Neuron (in vitro differentiated cells): ENCODE results near the gene DCAF15.

Experiments used
- H2AFZ ChIP-seq: one replicate; pipeline ENCODE4 v1.6.1; 2013; ENCODE audit warnings: low read depth, mild to moderate bottlenecking, inconsistent platforms, low read length, moderate library complexity
- H3K27me3 ChIP-seq: one replicate; pipeline ENCODE4 v1.6.1; 2013; ENCODE audit warnings: low read length; ENCODE audit not compliant: insufficient read depth
- H3K36me3 ChIP-seq: one replicate; pipeline ENCODE4 v1.6.1; 2013; ENCODE audit warnings: low read length; ENCODE audit not compliant: insufficient read depth
- H3K4me1 ChIP-seq: one replicate; pipeline ENCODE4 v1.6.1; 2013; ENCODE audit warnings: low read length; ENCODE audit not compliant: insufficient read depth
- H3K4me3 ChIP-seq: 2 replicates; pipeline ENCODE4 v1.5.1; 2013; ENCODE audit warnings: mild to moderate bottlenecking, low read length, moderate library complexity
- H3K9me3 ChIP-seq: one replicate; pipeline ENCODE4 v1.6.1; 2013; ENCODE audit warnings: low read length

The DCAF15 gene

DNA sequence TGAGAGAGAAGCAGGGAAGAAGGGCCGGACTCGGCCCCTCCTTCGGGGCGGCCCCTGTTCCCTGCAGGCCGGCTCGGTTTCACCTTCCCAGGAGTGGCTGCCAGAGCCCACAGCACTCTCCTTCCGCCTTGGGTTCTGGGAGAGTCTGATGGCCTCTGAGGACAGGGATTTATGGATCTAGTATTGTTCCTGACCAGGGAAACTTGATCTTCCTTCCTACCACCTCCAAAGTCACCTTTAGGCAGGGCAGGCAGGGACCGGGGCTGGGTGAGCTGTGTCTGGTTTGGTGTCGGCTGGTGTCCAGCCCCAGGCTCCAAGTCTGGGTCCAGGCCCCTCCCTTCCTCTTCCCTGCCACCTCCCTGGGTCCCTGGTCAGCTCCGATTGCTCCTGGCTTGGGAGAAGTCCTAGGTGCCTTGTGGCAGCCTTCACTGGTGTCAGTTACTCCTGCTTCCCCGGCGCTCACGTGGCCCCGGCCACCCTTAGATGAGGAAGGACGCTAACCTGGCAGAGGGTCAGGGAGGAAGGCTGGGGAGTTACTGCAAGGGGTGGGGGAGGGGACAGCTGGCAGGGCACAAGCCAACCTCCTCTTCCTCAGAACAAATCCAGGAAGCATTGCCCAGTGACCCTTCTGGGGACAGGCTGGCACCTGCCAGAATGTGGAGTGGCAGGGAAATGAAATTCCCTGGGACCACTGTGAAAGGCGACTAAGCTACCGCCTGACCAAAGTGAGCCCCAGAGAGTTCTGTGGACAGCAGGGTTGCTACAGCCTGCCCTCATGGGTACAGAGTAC, 35.0 kb downstream of the DCAF15 start:
- no peaks in the 10 kb centered on the region for H3K4me1 ChIP-seq
- no peaks in the 10 kb centered on the region for H3K27me3 ChIP-seq
- H2AFZ ChIP-seq, result no peak overlapping the region
- peaks cover 10% of the 10 kb centered on the region for H3K36me3 ChIP-seq
- no peaks in the 10 kb centered on the region for H3K9me3 ChIP-seq
- no peak overlapping the region for H3K4me3 ChIP-seq

DNA sequence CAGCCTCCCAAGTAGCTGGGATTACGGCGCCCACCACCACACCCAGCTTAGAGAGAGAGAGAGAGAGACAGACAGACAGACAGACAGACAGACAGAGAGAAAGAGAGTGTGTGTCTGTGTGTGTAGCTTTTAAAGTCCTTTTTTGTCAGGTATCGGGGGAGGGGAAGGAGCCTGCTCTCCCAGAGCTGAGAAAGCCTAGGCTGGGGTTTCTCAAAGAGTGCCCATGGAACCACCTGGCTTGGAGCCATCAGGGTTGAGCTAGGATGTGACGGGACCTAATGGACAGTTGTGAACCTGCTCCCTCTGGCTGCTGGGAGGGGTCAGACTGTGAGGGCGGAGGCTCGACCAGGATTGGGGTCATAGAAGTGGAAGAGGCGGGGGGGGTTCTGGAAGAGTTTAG, 37.2 kb downstream of the DCAF15 start:
- no peaks in the 10 kb centered on the region for H3K9me3 ChIP-seq
- H3K36me3 ChIP-seq, result peaks cover 9% of the 10 kb centered on the region
- no peaks in the 10 kb centered on the region for H3K27me3 ChIP-seq
- H2AFZ ChIP-seq, result no peak overlapping the region
- H3K4me1 ChIP-seq, result no peaks in the 10 kb centered on the region
- H3K4me3 ChIP-seq, result no peak overlapping the region

DNA sequence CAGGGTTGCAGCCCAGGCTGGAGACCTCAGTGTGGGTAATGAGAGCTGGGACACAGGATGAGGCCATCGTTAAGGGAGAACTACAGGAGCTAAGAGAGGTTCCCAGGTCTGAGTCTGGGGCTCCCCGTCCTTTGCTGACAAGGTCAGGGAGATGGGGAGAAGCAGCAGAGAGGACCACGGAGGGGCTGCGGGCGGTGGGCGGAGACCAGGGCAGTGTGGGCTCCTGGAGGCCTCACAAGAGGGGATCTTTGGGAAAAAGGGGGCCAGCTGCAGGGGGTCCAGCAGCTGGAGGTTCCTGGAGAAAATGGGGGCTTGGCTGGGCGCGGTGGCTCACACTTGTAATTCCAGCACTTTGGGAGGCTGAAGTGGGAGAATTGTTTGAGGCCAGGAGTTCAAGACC, 37.8 kb downstream of the DCAF15 start:
- no peaks in the 10 kb centered on the region for H3K27me3 ChIP-seq
- H3K4me1 ChIP-seq, result no peaks in the 10 kb centered on the region
- no peaks in the 10 kb centered on the region for H3K9me3 ChIP-seq
- no peak overlapping the region for H3K4me3 ChIP-seq
- no peak overlapping the region for H2AFZ ChIP-seq
- peaks cover 9% of the 10 kb centered on the region for H3K36me3 ChIP-seq

DNA sequence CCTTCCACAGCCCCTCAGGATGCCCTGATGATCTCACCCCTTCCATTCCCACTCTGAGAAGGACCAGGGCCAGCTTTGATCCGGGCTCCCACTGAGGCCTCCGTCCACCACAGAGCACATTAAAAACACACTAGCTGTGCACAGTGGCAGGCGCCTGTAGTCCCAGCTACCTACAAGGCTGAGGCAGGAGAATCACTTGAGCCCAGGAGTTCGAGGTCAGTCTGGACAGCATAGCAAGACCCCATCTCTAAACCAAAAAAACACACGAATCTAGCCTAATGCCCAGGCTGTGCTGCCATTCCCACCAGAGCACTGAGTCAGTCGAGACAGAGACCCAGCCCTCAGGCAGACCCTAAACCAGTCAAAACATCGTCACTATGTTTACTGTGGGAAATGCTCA, 39.7 kb downstream of the DCAF15 start:
- no peaks in the 10 kb centered on the region for H3K27me3 ChIP-seq
- H3K4me3 ChIP-seq, result no peak overlapping the region
- H3K4me1 ChIP-seq, result no peaks in the 10 kb centered on the region
- H2AFZ ChIP-seq, result no peak overlapping the region
- peaks cover 9% of the 10 kb centered on the region for H3K36me3 ChIP-seq
- H3K9me3 ChIP-seq, result no peaks in the 10 kb centered on the region

DNA sequence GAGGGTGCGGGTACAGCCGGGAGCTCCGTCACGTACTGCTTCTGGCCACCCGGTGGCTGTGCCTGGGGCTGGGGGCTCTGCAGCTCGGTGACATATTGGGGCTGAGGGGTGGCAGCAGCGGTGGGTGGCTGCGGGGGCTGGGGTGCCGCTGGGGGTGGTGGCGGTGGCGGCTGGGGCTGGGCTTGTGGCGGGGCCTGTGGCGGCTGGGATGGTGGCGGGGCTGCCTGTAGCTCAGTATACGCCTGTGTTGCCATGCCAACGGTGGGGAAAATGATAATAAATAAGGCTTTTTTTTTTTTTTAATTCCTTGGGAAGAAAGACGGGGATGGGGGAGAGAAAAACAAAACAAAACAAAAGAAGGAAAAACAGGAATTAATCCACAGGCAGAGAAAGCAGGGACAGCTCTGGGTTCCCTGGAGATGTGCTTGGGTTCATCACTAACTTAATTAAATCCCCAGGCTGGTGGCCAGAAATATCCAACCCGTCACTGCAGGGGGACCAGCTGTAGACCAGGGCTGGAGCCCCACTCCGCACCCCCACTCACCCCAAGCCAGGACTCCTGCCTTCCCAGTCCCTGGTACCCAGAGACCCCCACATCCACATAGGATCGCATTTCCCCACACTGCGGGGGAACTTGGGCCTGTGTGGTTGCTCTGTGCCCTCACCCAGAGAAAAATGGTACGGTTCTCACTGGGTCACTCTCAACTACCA, 41.4 kb downstream of the DCAF15 start:
- Histone ChIP-seq H3K4me3 (no peak overlapping the region), H2AFZ (no peak overlapping the region), H3K36me3 (peaks cover 13% of the 10 kb centered on the region), H3K4me1 (no peaks in the 10 kb centered on the region), H3K27me3 (no peaks in the 10 kb centered on the region), H3K9me3 (no peaks in the 10 kb centered on the region)

DNA sequence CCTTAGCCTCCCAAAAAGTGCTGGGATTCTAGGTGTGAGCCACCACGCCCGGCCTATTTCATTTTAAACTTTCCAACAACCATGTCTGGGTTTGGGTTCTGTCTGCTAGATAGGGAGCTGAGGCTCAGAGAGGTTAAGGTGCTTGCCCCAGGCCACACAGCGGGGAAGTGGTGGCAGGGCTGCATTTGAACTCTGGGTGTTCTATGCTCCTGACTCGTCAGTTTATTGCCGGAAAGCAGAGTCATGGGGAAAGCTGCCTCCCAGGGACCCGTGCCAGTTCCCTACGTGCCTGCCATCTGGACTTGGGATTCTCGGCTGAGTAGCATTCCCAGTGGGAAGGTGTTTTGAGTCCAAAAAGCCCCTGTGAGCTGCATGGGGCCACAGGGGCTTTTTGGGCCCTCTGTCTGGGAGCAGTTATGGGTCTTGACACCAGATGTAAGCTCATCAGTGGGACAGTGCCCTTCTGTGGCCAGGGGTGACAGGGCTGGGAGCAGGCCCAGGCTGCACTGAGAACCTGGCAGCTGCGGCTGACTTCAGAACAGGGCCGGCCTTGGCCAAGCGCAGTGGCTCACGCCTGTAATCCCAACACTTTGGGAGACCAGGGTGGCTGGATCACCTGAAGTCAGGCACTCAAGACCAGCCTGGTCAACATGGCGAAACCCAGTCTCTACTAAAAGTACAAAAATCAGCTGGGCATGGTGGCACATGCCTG, 42.9 kb downstream of the DCAF15 start:
- Histone ChIP-seq H2AFZ (no peak overlapping the region), H3K9me3 (no peaks in the 10 kb centered on the region), H3K4me3 (no peak overlapping the region), H3K4me1 (no peaks in the 10 kb centered on the region), H3K27me3 (no peaks in the 10 kb centered on the region), H3K36me3 (peaks cover 13% of the 10 kb centered on the region)

DNA sequence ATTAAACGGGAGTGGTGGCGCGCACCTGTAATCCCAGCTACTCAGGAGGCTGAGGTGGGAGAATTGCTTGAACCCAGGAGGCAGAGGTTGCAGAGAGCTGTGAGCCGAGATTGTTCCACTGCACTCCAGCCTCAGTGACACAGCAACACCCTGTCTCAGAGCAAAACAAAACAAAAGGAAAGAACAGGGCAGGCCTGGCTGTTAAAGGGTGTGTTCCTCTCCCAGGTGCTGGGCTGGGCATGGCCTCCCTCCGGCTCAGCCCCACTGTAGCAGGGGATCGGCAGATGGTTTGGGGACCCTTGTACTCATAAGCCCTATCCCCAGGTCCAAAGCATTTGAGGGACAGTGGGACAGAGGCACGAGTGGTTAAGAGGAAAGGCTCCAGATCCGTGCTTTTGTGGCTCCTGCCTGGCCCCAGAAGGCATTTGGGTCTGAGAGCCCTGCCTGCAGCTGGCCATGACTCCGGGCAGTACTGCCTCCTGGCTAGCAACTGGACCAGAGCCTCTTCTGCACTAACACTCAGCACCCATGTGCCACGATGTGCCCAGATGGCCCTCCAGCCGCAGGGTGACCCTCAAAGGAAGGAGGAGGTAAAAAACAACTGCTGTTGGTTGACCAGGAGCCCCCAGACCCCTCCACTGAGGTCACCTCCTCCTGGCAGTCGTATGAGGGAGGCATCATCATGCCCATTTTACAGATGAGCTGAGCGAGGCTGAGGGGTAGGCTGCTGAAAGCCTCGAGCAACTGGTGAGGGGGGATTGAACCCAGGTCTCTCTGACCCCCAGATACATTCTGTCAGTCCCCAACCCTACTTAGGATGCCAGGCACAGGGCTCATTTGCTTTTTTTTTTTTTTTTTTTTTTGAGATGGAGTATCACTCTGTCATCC, 43.8 kb downstream of the DCAF15 start:
- no peaks in the 10 kb centered on the region for H3K4me1 ChIP-seq
- H3K4me3 ChIP-seq, result no peak overlapping the region
- H3K36me3 ChIP-seq, result peaks cover 13% of the 10 kb centered on the region
- no peaks in the 10 kb centered on the region for H3K27me3 ChIP-seq
- H2AFZ ChIP-seq, result no peak overlapping the region
- H3K9me3 ChIP-seq, result peaks cover 4% of the 10 kb centered on the region

DNA sequence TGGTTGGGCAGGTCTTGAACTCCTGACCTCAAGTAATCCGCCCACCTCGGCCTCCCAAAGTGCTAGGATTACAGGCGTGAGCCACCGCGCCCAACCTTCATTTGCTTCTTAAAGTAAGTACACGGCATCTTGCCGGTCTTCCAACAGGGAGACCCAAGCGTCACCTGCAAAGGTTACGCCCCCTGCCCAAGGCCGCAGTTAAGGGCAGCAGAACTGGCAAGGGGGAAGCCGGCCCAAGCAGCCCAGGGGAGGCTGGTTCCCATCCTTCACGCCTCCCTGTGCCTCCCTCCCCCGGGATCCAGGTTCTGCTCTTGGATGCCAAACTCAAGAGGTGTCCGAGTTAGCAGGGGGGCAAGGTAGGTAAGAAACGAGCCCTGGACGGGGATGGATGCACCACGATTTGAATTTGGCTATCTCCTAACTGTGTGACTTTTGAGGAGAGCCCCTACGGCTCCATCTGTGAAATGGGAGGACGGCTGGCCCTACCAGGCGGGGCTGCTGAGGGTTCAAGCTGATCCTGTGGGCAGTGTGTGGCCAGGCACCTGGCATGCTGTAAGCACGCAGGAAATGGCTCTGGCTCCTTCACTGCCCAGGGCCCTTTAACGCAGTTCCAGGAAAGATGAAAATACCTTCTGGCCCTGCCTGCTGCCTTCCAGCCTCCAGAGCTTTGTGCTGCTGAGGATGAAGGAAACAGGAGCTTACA, 44.8 kb downstream of the DCAF15 start:
- H3K27me3 ChIP-seq, result no peaks in the 10 kb centered on the region
- H3K4me1 ChIP-seq, result no peaks in the 10 kb centered on the region
- peaks cover 4% of the 10 kb centered on the region for H3K9me3 ChIP-seq
- H2AFZ ChIP-seq, result no peak overlapping the region
- no peak overlapping the region for H3K4me3 ChIP-seq
- peaks cover 13% of the 10 kb centered on the region for H3K36me3 ChIP-seq

DNA sequence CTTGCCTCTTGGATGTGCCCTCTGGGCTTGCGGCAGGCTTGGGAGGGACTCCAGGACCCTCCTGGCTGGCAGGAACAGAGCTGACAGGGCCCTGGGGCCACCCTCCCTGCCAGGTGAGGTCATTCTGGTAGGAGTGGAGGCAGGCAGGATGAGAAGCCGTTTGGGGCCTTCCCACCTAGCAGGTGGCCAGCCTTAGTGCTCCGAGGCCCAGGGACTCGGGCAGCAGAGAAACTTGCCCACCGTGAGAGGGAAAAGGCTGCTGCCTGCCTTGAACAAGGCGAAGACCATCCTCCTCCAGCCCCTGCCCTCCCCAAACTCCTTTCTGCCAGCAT, 45.3 kb downstream of the DCAF15 start:
- H3K36me3 ChIP-seq, result peaks cover 8% of the 10 kb centered on the region
- no peaks in the 10 kb centered on the region for H3K27me3 ChIP-seq
- peaks cover 4% of the 10 kb centered on the region for H3K9me3 ChIP-seq
- no peak overlapping the region for H3K4me3 ChIP-seq
- no peak overlapping the region for H2AFZ ChIP-seq
- H3K4me1 ChIP-seq, result no peaks in the 10 kb centered on the region

DNA sequence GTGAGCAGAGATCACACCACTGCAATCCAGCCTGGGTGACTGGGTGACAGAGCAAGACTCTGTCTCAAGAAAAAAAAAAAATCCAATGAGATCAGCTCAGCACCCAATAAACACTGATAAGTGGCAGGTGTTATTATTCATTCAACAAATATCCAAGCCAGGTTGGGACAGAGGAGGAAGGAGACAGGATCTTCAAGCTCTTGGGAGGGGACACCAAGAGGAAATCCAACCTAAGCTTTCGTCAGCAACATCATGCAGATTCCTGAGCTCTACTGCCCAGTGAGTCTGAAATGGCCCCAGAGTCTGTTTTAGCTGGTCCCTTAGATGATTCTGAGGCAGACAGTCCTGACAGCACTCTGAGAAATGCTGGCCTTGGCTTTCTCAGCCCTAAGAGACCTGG, 46.1 kb downstream of the DCAF15 start:
- Histone ChIP-seq H3K27me3 (no peaks in the 10 kb centered on the region), H3K9me3 (peaks cover 4% of the 10 kb centered on the region), H3K4me3 (no peak overlapping the region), H3K36me3 (peaks cover 5% of the 10 kb centered on the region), H2AFZ (no peak overlapping the region), H3K4me1 (no peaks in the 10 kb centered on the region)

DNA sequence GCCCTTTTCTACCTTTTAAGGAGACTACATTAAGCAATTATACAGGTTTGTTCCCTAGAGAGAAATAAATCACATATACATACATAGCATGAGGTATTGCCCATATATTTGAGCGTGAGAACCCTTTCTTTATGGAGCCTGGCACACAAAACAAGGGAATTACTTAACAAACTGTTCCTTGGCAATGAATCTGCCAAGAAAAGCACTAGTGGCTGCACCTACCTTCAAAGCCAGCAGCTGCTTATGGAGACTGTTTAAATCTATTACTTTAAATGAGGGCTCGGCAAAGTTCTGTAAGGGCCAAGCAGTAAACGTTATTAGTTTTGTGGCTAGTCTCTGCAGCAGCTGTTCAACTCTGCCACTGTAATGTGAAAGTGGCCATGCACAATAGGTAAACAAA, 46.8 kb downstream of the DCAF15 start:
- Histone ChIP-seq H3K27me3 (no peaks in the 10 kb centered on the region), H3K9me3 (peaks cover 4% of the 10 kb centered on the region), H2AFZ (no peak overlapping the region), H3K4me1 (no peaks in the 10 kb centered on the region), H3K36me3 (peaks cover 4% of the 10 kb centered on the region), H3K4me3 (no peak overlapping the region)

DNA sequence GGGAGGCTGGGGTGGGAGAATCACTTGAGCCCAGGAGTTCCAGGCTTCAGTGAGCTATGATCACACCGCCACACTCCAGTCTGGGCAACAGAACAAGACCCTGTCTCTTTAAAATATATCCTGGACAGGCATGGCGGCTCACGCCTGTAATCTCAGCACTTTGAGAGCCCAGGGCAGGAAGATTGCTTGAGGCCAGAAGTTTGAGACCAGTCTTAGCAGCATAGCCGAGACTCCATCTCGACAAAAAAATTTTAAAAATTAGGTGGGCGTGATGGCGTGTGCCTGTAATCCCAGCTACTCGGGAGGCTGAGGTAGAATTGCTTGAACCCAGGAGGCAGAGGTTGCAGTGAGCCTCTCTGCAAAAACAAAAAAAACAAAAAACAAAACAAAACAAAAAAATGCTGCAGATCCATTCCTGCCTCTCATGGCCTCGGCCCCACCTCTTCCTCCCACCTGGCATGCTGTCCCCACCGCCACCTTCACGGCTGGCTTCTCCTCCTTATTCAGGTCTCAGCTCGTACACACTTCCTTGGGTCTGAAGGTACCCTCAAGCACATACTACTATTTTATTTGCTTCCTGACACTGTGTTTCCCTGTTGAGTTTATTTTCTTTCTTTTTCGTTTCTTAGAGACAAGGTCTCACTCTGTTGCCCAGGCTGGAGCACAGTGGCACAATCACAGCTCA, 48.5 kb downstream of the DCAF15 start:
- peaks cover 4% of the 10 kb centered on the region for H3K36me3 ChIP-seq
- H3K27me3 ChIP-seq, result no peaks in the 10 kb centered on the region
- no peak overlapping the region for H3K4me3 ChIP-seq
- H2AFZ ChIP-seq, result no peak overlapping the region
- H3K4me1 ChIP-seq, result no peaks in the 10 kb centered on the region
- H3K9me3 ChIP-seq, result peaks cover 4% of the 10 kb centered on the region
